HUES6 (cell line): ENCODE measurements around the gene TTLL13.

ENCODE experiments used
- H3K27ac ChIP-seq: 2 replicates; pipeline ENCODE4 v1.7.0; 2013; ENCODE audit warnings: low read depth, mild to moderate bottlenecking, low read length, inconsistent platforms
- H3K27me3 ChIP-seq: 2 replicates; pipeline ENCODE4 v1.6.1; 2013; ENCODE audit warnings: low read length; ENCODE audit not compliant: control insufficient read depth, insufficient read depth
- H3K36me3 ChIP-seq: 2 replicates; pipeline ENCODE4 v1.6.1; 2013; ENCODE audit warnings: low read length; ENCODE audit not compliant: control insufficient read depth, insufficient read depth
- H3K4me1 ChIP-seq: 2 replicates; pipeline ENCODE4 v1.6.1; 2013; ENCODE audit warnings: low read length; ENCODE audit not compliant: control insufficient read depth, insufficient read depth
- H3K4me3 ChIP-seq: 2 replicates; pipeline ENCODE4 v1.5.1; 2013; ENCODE audit warnings: low read depth, low read length
- H3K9ac ChIP-seq: one replicate; pipeline ENCODE4 v1.6.1; 2013; ENCODE audit warnings: mild to moderate bottlenecking, low read length
- H3K9me3 ChIP-seq: 2 replicates; pipeline ENCODE4 v1.6.1; 2013; ENCODE audit warnings: low read depth, low read length; ENCODE audit not compliant: control insufficient read depth, insufficient read depth

TTLL13 gene

GRCh38 chr15:90217671-90218394, 31.5 kb upstream of the TTLL13 start:
- H3K9ac ChIP-seq = no peak overlapping the region
- peaks cover 13% of the 10 kb centered on the region; the same call in 1 of the 2 replicates for H3K4me1 ChIP-seq
- H3K36me3 ChIP-seq = peaks cover 15% of the 10 kb centered on the region
- H3K4me3 ChIP-seq = no peak overlapping the region
- H3K27ac ChIP-seq = no peak overlapping the region
- H3K27me3 ChIP-seq = no peaks in the 10 kb centered on the region
- H3K9me3 ChIP-seq = no peaks in the 10 kb centered on the region

- peaks cover 7% of the 10 kb centered on the region; the same call in 1 of the 2 replicates for H3K4me1 ChIP-seq
- H3K9ac ChIP-seq = no peak overlapping the region
- H3K27ac ChIP-seq = no peak overlapping the region
- H3K4me3 ChIP-seq = no peak overlapping the region
- H3K9me3 ChIP-seq = no peaks in the 10 kb centered on the region
- peaks cover 32% of the 10 kb centered on the region for H3K36me3 ChIP-seq
- no peaks in the 10 kb centered on the region for H3K27me3 ChIP-seq
These were observed 29.8 kb upstream of the TTLL13 start for GRCh38 chr15:90219421-90220141.

- H3K4me3 ChIP-seq = no peak overlapping the region
- no peak overlapping the region for H3K9ac ChIP-seq
- H3K27me3 ChIP-seq = no peaks in the 10 kb centered on the region
- no peaks in the 10 kb centered on the region for H3K9me3 ChIP-seq
- no peak overlapping the region for H3K27ac ChIP-seq
- H3K36me3 ChIP-seq = peaks cover 49% of the 10 kb centered on the region
- peaks cover 7% of the 10 kb centered on the region; the same call in 1 of the 2 replicates for H3K4me1 ChIP-seq
These were observed 28.0 kb upstream of the TTLL13 start for GRCh38 chr15:90221246-90221900.

- Histone ChIP-seq H3K9me3 (no peaks in the 10 kb centered on the region), H3K27me3 (no peaks in the 10 kb centered on the region), H3K27ac (no peak overlapping the region), H3K4me1 (peaks cover 7% of the 10 kb centered on the region; the same call in 1 of the 2 replicates), H3K9ac (no peak overlapping the region), H3K4me3 (no peak overlapping the region), H3K36me3 (peaks cover 55% of the 10 kb centered on the region)
These were observed 26.8 kb upstream of the TTLL13 start for GRCh38 chr15:90222547-90222946.

GRCh38 chr15:90223441-90224165, 25.8 kb upstream of the TTLL13 start:
- no peak overlapping the region for H3K4me3 ChIP-seq
- H3K27me3 ChIP-seq = no peaks in the 10 kb centered on the region
- no peaks in the 10 kb centered on the region for H3K9me3 ChIP-seq
- no peak overlapping the region for H3K27ac ChIP-seq
- peaks cover 58% of the 10 kb centered on the region for H3K36me3 ChIP-seq
- peaks cover 7% of the 10 kb centered on the region; the same call in 1 of the 2 replicates for H3K4me1 ChIP-seq
- H3K9ac ChIP-seq = no peak overlapping the region

GRCh38 chr15:90225047-90225446, 24.3 kb upstream of the TTLL13 start:
- peaks cover 4% of the 10 kb centered on the region; the same call in 1 of the 2 replicates for H3K4me1 ChIP-seq
- no peaks in the 10 kb centered on the region for H3K27me3 ChIP-seq
- peaks cover 72% of the 10 kb centered on the region for H3K36me3 ChIP-seq
- no peak overlapping the region for H3K9ac ChIP-seq
- H3K4me3 ChIP-seq = no peak overlapping the region
- H3K27ac ChIP-seq = no peak overlapping the region
- no peaks in the 10 kb centered on the region for H3K9me3 ChIP-seq

- Histone ChIP-seq H3K4me3 (no peak overlapping the region), H3K9ac (no peak overlapping the region), H3K36me3 (peaks cover 76% of the 10 kb centered on the region), H3K27ac (no peak overlapping the region), H3K9me3 (no peaks in the 10 kb centered on the region), H3K27me3 (no peaks in the 10 kb centered on the region), H3K4me1 (peaks cover 4% of the 10 kb centered on the region; the same call in 1 of the 2 replicates)
These were observed 23.7 kb upstream of the TTLL13 start for GRCh38 chr15:90225504-90226234.

GRCh38 chr15:90227336-90227735, 22.0 kb upstream of the TTLL13 start:
- H3K27me3 ChIP-seq = no peaks in the 10 kb centered on the region
- no peaks in the 10 kb centered on the region for H3K9me3 ChIP-seq
- no peak overlapping the region for H3K9ac ChIP-seq
- no peak overlapping the region for H3K27ac ChIP-seq
- no peaks in the 10 kb centered on the region for H3K4me1 ChIP-seq
- H3K36me3 ChIP-seq = peaks cover 79% of the 10 kb centered on the region
- H3K4me3 ChIP-seq = no peak overlapping the region

GRCh38 chr15:90227816-90228772, 21.3 kb upstream of the TTLL13 start:
- Histone ChIP-seq H3K4me1 (no peaks in the 10 kb centered on the region), H3K27me3 (no peaks in the 10 kb centered on the region), H3K36me3 (peaks cover 76% of the 10 kb centered on the region), H3K9ac (no peak overlapping the region), H3K4me3 (no peak overlapping the region), H3K27ac (no peak overlapping the region), H3K9me3 (no peaks in the 10 kb centered on the region)
